ENCODE data around the gene TBXAS1. TPM values are rescaled to one million over a fixed set of nuclear protein-coding genes. Genes with fewer than 3 reads are reported as not detected.
A peak's percentile ranks its signal among the peaks of the same experiment; 100 is the strongest.

The TBXAS1 gene
- total RNA-seq, 1 donor from 2014 or later: 65.4 TPM

GRCh38 chr7:140018125-140019043 lies 189.3 kb downstream of the TBXAS1 start:
- peak; percentile 38 for DNase-seq
- intact Hi-C loops (cut with DNase I): no loop called here
- H3K27me3 ChIP-seq: no peaks in the 10 kb centered on the region
- no peak overlapping the region for H3K27ac ChIP-seq
- H3K4me3 ChIP-seq: no peak overlapping the region
- peaks cover 10% of the 10 kb centered on the region for H3K36me3 ChIP-seq
- no peak for TF ChIP-seq CTCF (IDR thresholded peaks at IDR 0.05)
- no peaks in the 10 kb centered on the region for H3K9me3 ChIP-seq
- no peak for ATAC-seq
- H3K4me1 ChIP-seq: no peaks in the 10 kb centered on the region

- DNase-seq (peak; percentile 40), ATAC-seq (no peak)
- no peaks in the 10 kb centered on the region for H3K9me3 ChIP-seq
- intact Hi-C loops (cut with DNase I): no loop called here
- H3K27ac ChIP-seq: no peak overlapping the region
- H3K4me3 ChIP-seq: no peak overlapping the region
- no peak for TF ChIP-seq CTCF (IDR thresholded peaks at IDR 0.05)
- H3K4me1 ChIP-seq: no peaks in the 10 kb centered on the region
- H3K27me3 ChIP-seq: no peaks in the 10 kb centered on the region
- H3K36me3 ChIP-seq: peaks cover 18% of the 10 kb centered on the region
Observed at GRCh38 chr7:140019172-140019571, 190.1 kb downstream of the TBXAS1 start.

- ATAC-seq (no peak), DNase-seq (peak; percentile 21)
- no peak overlapping the region for H3K4me3 ChIP-seq
- H3K36me3 ChIP-seq: peaks cover 20% of the 10 kb centered on the region
- no peaks in the 10 kb centered on the region for H3K27me3 ChIP-seq
- no peak for TF ChIP-seq CTCF (IDR thresholded peaks at IDR 0.05)
- intact Hi-C loops (cut with DNase I): no loop called here
- no peaks in the 10 kb centered on the region for H3K4me1 ChIP-seq
- no peak overlapping the region for H3K27ac ChIP-seq
- H3K9me3 ChIP-seq: no peaks in the 10 kb centered on the region
Observed at GRCh38 chr7:140019606-140020005, 190.5 kb downstream of the TBXAS1 start.

- Histone ChIP-seq H3K27me3 (no peaks in the 10 kb centered on the region), H3K4me1 (no peaks in the 10 kb centered on the region), H3K27ac (no peak overlapping the region), H3K4me3 (no peak overlapping the region), H3K36me3 (peaks cover 38% of the 10 kb centered on the region), H3K9me3 (no peaks in the 10 kb centered on the region)
- ATAC-seq (peak; percentile 2), DNase-seq (no peak)
- no peak for TF ChIP-seq CTCF (IDR thresholded peaks at IDR 0.05)
- intact Hi-C loops (cut with DNase I): no loop called here
Observed at GRCh38 chr7:140021603-140022002, 192.5 kb downstream of the TBXAS1 start.

GRCh38 chr7:140022582-140023211 lies 193.6 kb downstream of the TBXAS1 start:
- H3K36me3 ChIP-seq: peaks cover 49% of the 10 kb centered on the region
- no peak overlapping the region for H3K4me3 ChIP-seq
- TF ChIP-seq CTCF (IDR thresholded peaks at IDR 0.05): no peak
- no peaks in the 10 kb centered on the region for H3K27me3 ChIP-seq
- ATAC-seq: no peak
- H3K27ac ChIP-seq: no peak overlapping the region
- H3K9me3 ChIP-seq: no peaks in the 10 kb centered on the region
- H3K4me1 ChIP-seq: no peaks in the 10 kb centered on the region
- no peak for DNase-seq
- intact Hi-C loops (cut with DNase I): no loop called here
